GM19463 (cell line): ENCODE data around the gene CA10.

Source experiments
- ATAC-seq: cut with Tn5 transposase; IDR thresholded peaks from one replicate; pipeline ENCODE4 v1.9.1; 2021; ENCODE audit warnings: mild to moderate bottlenecking, moderate library complexity; ENCODE audit not compliant: unreplicated experiment

CA10 gene

DNA sequence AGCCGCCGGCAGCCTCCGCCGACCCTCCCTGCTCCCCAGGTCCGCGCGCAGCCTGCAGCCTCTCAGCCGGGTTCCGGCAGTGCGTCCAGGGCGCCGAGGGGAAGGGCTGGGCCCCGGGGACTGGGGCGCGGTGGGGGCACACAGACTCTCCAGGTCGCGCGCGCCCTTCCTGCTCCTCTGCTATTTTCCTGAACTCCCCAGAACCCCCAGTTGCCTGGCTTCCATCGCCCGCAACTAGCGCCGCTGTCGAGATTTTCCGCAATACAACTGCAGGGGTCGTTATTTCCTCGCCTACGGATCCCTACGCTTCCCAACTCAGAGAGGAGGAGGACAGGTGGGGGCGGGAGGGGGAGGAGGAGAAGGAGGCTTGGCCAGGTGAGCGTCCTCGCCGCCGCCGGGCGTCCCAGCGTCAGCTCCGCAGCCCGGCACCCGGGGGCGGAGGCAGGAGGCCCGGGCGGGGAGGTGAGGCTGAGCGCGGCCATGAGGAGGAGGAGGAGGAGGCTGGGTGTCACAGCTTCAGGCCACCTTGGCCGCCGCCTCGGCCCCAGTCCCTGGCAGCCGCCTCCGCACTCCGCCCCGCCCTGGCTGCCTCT, at the start of gene CA10:
TSS of gene CA10 (minus strand) at position 265 of the 593 bp plus-strand sequence.
- no peak for ATAC-seq

DNA sequence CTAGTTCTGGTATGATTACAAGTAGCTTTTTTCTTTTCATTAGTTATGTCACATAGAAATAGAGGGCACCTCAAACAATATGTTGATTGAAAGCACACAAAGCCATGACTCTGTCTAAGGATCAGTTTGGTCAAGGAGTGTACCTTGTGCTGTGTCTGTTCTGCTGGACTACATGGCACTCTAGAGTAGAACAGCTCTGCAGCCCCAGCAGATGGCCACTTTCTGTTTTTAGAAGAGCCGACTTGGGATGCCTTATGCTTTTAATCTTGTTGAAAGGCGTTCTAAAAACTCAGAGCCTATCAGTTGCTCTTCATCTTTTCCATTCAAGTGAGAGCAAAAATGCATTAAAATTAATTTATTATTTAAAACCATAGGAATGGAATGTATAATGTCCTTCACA, 49.3 kb upstream of the CA10 start:
- ATAC-seq = no peak

DNA sequence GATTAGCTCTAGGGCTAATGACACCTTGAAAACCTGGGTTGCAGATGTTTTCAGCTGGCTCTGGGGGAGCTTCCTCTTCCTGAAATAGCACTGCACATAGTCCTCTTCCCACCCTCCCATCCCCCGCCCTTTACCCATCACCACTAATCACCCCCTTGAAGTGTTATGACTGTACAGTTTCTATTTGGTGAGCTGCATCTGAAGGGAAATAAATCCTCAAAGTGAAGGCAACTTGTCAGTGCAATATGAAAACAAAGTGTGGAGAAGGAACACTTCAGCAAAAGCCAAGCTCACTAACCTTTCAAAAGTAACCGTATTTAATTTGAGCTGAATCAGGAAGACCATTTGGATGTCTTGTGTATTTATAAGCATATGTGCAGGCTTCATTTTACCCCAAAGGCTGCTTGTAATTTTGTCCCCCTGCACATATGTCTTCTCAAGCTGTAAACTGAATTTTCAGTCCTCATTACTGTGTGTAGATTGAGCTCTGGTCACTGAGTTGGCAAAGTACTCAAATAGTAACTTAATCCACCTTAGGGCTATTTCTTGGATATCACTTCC, 44.1 kb upstream of the CA10 start:
- ATAC-seq = no peak

DNA sequence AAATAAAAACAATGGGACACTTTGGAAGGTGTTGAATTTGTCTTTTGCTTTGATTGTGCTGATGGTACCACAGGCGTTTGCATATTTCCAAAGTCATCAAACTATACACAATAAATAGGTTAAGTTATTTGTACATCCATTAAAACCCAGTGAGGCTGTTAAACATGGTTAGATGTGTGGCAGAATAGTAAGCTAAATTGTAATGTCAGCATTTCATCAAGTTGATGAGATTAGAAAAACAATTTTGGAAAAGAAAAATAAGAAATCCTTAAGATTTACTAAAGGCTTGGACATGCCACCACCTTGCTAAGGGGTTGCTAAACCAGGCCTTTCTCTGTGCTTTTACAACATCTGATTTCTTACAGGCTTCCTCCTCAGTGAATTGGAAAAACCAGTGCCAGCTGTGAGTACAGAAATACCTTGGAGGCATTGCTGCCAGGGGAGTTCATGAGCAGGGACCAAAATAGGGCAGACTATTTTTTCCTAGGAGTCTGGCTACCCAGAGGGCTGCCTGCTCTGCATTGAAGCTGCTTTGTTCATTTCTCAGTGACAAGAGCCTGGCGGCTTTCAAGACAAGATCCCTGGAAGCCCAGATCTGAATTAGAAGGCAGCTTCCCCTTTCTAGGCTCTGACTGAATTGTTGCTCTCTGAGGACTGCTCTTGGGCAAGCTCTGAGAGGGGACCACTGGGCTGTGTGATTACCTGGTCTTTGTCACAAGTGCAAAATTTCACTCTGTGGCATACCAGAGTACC, 43.4 kb upstream of the CA10 start:
- ATAC-seq = no peak

DNA sequence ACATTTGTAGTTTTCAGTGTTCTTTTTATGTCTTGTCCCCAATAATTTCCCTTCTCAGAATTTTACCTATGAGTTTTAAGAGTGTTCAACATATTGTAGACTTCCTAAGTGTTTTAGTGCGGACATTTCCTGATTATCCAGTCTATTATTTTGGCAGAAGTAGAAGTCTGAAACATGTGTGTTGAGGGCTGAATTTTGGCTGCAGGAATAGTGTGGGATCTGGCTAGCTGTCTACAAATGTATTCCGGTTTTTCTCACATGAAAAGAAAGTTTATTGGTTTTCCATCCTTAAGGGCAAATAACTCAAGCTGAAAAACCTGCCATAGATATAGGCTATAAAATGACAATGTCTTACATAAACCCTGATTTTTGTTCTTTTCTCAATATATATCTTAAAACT, 33.0 kb upstream of the CA10 start:
- ATAC-seq = no peak

DNA sequence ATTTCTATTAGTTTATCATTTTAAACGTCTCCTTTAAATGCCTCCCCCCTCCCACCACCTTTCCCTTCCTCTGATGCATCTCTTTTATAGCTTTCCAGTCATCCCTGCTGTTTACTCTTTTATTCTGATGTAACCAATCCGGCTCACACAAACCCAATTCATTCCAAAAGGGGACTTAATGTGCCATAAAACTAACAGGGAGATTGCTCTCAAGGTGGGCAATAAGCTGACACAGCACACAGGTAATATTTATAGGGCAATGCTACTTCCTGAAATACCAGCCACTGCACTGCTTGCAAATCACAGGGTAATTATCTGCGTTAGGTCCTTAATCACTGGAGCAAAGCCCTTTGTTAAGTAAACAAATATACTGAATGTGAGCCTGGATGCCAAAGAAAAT, 23.3 kb upstream of the CA10 start:
- ATAC-seq = no peak

DNA sequence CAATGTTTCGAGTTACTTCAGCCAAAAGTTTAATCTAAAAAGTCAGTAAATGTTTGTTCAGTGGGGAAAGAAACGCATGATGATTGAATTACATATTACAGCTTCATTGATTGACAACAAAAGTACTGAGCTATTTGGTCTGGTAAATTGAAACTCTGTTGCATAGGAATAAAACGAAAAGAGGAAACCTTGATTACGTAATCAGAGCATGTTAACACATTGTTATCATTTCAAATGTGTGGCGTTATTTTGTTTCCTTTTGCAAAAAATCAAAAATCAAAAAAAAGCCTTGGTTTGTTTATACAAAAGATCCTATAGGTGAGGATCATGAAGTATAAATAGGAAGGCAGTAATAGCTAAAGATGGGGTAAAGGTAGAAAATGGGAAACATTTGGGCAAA, 19.5 kb upstream of the CA10 start:
- ATAC-seq = no peak

DNA sequence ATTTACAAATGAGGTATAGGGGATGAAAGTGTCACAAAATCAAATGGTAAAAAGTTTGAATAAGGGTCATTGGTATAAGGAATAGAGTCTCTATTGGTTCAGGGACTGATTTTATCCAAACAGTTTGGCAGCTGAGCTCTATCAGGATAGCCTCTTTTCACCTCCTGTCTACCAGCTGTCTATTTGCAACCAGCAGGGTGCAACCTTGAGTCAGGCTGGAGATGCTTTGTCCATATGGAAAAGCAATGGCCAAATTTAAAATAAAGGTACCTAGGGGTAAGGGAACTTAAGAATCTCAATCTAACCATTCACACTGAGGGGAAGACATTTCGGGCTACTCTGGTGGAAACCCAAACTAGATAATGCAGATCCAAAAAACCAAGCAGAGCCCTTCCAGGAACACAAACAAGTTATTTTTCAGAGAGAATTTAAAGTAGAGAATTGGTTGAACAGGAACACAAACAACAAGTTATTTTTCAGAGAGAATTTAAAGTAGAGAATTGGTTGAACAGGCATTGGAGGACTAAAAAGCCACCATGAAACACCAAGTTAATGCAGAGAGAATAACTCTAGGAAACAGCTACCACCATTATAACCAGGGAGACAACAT, 12.6 kb upstream of the CA10 start:
- no peak for ATAC-seq

DNA sequence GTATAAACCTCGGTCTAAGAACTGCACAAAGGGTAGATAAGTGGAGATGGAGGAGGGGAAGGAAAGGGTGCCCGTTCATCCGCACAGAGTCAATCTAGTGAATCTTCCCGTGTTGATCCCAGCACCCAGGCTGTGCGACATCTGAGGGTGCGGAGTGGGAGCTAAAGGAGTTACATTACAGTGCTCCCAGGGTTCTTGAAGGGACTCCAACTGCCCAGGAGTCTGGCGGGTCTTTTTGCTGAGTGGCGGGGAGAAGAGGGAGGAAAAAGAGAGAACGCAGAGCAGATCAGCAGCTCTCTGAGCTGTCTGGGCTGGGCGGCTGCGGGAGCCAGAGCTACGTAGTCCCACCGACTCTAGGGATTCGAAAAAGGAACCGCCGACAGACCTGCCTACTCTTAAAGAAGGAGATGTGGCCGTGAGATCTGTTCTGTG, 1.6 kb upstream of the CA10 start:
- no peak for ATAC-seq

DNA sequence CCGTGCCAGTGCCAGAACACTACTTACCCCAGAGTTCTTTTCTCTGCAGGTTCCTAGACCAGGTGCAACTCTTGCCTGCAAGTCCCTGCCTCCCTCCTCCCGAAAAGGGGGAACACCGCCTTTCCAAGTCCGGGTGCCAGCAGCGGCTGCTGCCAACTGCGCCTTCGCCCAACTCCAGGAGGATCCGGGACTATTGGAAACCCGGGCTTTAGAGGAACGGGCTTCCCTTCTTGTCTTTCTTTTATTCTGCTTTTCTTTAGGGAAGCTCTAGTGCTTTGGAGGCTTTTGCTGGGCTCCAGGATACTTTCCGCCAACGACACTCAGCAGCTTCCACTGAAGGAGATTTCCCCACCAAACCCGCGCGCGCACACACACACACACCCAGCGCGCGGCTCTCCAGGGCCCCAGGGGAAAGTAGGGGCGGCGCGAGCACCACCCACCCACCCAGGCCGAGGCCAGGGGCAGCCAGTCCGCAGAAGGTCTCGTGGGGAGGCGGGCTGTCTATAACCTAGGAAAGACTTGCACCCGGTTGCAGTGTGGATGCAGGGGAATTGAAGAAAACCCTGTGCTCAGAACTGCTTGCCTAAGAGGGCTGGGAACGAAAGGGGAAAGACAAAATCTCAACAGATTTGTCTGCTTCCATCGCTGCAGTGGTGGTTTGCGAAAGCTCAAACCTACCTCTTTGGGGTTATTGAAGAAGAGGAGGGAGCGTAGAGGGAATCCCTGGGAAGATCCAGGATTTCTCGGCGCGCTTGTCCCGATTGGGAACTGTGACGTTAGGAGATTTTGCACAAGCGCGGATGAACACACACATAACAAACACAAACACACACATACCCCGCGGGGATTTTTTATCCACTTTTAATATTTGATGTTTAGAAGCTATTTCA, 977 bp upstream of the CA10 start:
- ATAC-seq = no peak

DNA sequence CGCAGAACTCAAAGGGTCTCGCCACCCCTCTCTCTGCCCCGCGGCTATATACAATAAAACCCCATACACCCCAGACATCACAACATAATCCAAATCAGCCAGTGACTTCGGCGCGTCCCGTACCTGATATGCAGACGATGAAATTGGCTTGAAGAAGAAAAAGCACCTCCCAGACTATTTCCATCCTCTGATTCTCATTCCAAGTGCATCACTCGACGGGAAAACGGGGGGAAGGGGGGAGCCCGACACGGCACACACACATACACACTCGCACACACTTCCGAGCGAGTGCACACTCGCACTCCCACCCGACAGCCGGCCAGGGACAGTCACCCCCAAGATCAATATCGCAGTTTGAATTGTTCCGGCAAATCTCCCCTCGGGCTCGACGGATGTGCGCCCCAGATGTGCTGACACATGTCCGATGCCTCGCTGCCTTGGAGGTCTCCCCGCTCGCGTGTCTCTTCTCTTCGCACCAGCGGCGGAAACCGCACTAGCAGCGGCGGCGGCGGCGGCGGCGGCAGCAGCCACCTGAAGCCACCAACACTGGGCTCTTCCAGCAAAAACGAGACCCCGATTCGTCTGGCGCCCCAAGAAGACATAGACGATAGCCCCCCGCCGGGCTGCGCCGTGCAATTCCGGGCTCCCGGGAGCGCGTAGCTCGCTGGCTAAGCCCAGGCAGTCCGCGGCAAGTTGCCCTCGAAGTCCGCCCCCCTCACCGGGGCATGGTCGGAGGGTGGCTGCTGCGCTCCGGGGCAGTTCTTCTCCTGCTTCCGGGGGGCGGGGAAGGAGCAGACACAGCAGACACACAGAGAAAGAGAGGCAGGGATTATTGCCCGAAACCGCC, 688 bp downstream of the CA10 start:
- no peak for ATAC-seq

DNA sequence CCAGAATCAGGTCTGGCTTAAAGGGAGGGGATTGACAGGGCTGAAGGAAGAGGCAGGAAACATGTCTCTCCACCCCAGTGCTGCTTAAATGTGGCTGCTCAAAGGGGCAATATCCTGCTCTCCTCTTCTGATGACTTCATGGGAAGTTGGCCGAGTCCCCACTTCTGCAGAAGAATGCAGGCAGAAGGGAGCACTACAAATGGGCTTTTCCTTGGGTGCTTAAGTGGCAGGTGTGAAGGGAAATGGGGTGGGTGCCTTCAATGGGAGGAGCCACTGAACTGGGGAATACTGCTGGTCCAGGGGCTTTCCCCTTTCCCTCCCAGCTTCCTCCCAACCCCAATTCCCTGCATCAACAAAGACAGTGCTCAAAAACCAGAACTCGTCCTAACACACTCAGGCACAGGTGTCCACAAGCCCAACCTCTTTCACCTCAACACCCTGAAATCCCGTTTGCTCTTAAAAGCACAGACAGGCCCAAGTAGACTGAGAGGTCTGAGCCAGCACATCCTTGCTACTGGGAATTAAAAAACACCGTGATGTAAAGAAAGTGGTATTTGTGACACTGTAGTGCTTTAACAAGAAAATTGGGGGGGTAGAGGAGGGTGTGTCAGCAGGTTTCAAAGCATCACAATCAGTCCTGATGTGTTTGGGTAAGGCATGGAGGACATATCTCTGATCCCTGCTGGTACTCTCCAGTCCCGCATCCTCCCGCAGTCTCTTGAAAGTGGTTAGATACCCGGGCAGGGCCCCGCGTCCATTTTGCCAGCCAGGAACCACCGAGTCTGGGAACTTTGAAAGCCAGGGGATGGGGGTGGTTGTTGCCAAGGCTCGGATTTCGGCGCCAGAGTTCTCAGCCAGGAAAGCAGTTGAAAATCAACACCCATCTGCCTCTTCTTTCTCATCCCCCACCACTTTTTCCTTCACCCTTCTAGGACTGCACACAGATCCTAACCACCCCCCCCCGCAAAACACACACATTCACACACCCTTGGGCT, 1.6 kb downstream of the CA10 start:
- ATAC-seq = no peak

DNA sequence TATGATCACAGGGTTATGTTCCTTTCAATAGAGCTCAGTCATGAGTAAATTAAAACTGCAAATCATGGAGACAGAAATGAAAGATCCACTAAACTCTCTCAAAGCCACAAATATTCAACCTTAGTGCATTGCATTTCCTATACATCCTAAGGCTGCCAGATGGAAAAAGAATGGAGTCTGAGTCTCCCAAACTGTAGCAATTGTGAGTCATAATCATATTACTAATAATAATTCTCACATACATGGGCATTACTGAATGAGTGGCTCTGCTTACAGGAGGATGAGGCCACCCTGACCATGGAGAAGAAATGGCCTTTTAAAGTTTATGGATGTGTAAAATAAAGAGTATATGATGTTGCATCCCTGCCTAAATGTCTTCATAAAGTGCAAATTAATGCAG, 3.2 kb downstream of the CA10 start:
- ATAC-seq = no peak

DNA sequence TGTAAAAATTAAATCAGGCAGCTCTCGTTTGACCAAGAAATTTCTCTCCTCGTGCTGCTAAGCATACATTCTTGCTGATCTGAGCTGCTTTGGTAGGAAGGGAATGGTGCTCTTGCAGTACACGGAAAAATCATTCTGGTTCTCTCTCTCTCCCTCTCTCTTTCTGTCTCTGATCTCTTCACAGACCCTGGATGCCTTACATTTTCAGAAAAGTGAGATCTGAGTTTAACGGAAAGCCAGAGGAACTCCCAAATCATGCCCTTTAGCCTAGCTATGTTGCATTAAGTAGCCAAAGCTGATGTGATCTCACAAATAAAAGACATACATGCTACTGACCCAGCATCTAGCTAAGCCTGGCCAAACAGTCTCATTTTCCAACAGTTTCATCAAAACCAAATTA, 4.0 kb downstream of the CA10 start:
- no peak for ATAC-seq

DNA sequence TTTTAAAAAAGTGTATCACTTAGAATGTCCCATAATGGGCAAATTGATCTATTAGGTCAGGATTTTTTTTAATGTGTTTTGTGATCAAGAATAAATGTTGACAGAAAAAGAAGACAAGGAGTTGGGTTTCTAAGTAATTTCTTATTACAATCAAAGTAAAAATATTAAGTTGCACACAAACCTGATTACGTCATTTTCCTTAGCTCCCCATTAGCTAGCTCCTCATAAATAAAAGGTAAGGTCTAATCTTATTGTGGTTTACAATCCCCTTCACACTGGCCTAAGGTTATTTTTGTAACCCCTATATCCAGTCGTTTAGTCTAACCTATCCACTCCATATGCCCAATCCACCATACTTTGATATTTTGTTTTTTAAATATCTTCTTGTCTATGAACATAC, 7.6 kb downstream of the CA10 start:
- no peak for ATAC-seq

DNA sequence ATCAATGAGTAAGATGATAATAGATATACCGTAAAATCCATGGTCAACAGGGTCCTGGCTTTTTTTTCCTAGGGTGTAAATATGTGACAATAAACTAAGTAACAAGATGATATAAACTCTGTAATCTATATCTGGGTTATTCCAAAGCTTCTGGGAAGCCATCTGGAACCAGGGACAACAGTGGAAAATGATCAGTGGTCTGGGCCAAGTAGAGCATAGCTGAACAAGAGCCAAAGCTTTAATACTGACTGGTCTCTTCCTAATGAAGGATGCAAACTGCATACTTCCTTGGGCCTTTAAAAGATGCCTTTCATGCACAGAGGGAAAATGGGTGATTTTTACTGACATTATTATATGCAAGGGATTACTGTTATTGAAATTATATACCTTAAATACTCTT, 8.9 kb downstream of the CA10 start:
- no peak for ATAC-seq

DNA sequence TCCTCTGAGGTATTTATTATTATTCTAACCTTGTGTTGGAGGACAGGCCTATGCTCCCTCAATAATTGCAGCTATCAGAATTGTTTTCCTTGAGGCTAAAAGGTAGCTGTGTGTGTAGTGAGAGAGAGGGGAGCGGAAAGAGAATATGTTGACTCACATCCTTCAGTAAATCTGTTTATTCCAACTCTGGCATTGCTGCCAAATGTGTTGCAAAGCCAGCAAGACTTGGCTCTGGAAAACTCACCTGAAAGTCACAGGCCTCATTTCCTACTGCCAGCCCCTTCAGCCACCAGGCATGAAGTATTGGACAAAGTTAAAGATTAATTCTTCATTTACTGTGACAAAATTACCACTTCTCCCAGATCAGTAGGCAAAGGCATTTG, 9.6 kb downstream of the CA10 start:
- ATAC-seq = no peak

DNA sequence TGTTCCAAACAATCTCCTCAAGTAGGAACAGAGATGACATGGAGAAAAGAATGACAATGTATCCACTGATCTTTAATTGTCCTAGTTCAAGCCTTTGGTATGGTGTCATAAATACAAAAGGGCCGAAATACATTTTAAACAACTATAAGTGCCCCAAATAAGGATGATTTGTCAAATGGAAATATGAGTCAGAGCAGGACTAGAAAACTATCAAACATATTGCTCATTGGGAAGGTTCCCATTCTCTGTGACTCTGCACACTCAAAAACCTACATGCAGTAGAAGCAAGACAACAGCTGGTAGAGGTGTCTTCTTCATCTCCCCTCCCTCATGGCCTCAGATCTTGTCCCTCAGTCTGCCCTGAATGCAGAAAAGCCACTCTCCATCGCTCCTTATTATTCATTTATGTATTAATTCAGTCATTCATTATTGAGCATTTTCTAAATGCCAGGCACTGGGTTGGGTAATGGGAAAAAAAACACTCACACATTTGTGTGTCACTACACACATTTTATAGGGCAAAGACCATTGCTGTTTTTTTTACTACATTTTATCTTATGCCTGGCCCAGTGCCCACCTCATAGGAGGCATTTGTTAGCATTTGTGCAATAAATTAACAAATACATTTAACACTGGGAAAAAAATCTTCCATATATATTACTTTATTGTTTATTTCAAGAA, 10.1 kb downstream of the CA10 start:
- no peak for ATAC-seq
